ENCODE measurements around the gene GSTA4. TPM values are rescaled to one million over a fixed set of nuclear protein-coding genes. Genes with fewer than 3 reads are reported as not detected.

Gene GSTA4
- total and polyA plus RNA-seq, 4 donors, result 7.9 to 22.7 (median 16.8) TPM

DNA sequence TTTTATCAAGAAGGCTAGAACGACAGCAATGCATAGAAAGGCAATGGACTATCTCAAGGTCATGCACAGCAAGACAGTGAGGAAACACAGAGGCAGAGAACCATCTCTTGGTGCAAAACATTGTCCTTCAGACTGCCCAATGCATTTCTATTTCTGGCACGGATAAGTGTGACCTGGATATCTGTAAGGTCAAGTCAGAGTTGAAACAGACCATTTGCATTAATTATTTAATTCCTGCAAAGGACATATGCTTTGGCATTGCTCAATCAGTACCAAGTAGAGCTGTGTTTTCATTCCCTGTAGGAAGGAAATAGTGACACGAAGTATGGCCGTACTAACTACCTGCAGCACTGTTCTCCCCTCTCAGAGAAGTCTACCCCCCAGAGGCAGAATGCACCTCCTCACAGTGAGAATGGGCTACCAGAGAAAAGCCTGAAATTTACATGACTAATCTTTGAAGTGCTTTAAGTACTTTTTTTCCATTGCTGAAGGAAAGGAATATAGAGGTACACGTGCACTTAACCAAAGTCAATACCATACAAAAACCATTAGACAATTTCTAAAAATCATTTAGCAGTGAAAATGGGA is 32.1 kb upstream of the GSTA4 start:
- no peaks in the 10 kb centered on the region for H3K27me3 ChIP-seq (ENCODE audit: control insufficient read depth in 4 of 4, insufficient read depth in 4 of 4, low read length in 3 of 4)
- TF ChIP-seq YY1 (IDR thresholded peaks at IDR 0.05) (no peak), JUND (IDR thresholded peaks at IDR 0.05) (no peak), HNF4A (conservative IDR thresholded peaks at IDR 0.05) (no peak), SP1 (IDR thresholded peaks at IDR 0.05) (no peak), TAF1 (conservative IDR thresholded peaks at IDR 0.05) (no peak), EGR1 (IDR thresholded peaks at IDR 0.05; ENCODE audit: low read depth in 2 of 2) (no peak), RXRA (IDR thresholded peaks at IDR 0.05) (no peak)
- TF ChIP-seq, protein P1, sequence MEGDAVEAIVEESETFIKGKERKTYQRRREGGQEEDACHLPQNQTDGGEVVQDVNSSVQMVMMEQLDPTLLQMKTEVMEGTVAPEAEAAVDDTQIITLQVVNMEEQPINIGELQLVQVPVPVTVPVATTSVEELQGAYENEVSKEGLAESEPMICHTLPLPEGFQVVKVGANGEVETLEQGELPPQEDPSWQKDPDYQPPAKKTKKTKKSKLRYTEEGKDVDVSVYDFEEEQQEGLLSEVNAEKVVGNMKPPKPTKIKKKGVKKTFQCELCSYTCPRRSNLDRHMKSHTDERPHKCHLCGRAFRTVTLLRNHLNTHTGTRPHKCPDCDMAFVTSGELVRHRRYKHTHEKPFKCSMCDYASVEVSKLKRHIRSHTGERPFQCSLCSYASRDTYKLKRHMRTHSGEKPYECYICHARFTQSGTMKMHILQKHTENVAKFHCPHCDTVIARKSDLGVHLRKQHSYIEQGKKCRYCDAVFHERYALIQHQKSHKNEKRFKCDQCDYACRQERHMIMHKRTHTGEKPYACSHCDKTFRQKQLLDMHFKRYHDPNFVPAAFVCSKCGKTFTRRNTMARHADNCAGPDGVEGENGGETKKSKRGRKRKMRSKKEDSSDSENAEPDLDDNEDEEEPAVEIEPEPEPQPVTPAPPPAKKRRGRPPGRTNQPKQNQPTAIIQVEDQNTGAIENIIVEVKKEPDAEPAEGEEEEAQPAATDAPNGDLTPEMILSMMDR (IDR thresholded peaks at IDR 0.05; ENCODE audit: low read depth, low read length, missing input control), result no peak
- TF ChIP-seq, protein P2, sequence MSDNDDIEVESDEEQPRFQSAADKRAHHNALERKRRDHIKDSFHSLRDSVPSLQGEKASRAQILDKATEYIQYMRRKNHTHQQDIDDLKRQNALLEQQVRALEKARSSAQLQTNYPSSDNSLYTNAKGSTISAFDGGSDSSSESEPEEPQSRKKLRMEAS (IDR thresholded peaks at IDR 0.05), result no peak
- TF ChIP-seq, protein P3, sequence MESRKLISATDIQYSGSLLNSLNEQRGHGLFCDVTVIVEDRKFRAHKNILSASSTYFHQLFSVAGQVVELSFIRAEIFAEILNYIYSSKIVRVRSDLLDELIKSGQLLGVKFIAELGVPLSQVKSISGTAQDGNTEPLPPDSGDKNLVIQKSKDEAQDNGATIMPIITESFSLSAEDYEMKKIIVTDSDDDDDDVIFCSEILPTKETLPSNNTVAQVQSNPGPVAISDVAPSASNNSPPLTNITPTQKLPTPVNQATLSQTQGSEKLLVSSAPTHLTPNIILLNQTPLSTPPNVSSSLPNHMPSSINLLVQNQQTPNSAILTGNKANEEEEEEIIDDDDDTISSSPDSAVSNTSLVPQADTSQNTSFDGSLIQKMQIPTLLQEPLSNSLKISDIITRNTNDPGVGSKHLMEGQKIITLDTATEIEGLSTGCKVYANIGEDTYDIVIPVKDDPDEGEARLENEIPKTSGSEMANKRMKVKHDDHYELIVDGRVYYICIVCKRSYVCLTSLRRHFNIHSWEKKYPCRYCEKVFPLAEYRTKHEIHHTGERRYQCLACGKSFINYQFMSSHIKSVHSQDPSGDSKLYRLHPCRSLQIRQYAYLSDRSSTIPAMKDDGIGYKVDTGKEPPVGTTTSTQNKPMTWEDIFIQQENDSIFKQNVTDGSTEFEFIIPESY (IDR thresholded peaks at IDR 0.05), result no peak
- TF ChIP-seq, protein P4, sequence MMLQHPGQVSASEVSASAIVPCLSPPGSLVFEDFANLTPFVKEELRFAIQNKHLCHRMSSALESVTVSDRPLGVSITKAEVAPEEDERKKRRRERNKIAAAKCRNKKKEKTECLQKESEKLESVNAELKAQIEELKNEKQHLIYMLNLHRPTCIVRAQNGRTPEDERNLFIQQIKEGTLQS (IDR thresholded peaks at IDR 0.05), result no peak
- WGBS, result 83% methylated on average over 5 of the region's 5 CpGs
- H3K9ac ChIP-seq (ENCODE audit: low read depth in 1 of 2, low read length in 2 of 2), result no peak overlapping the region
- H3K4me3 ChIP-seq (ENCODE audit: low read depth in 1 of 3, low read length in 3 of 3), result no peak overlapping the region
- no peaks in the 10 kb centered on the region for H3K9me3 ChIP-seq (ENCODE audit: control insufficient read depth in 4 of 4, low read length in 3 of 4)
- peaks cover 7 to 35% (median 17%) of the 10 kb centered on the region in 4 donors for H3K36me3 ChIP-seq (ENCODE audit: control insufficient read depth in 4 of 4, insufficient read depth in 3 of 4, low read depth in 1 of 4, low read length in 3 of 4)
- H3K27ac ChIP-seq (ENCODE audit: low read depth in 1 of 2, low read length in 2 of 2), result no peak overlapping the region
- H3K4me1 ChIP-seq (ENCODE audit: control insufficient read depth in 4 of 4, insufficient read depth in 4 of 4, low read length in 3 of 4), result no peaks in the 10 kb centered on the region
- DNase-seq (ENCODE audit: low spot score), result no peak

DNA sequence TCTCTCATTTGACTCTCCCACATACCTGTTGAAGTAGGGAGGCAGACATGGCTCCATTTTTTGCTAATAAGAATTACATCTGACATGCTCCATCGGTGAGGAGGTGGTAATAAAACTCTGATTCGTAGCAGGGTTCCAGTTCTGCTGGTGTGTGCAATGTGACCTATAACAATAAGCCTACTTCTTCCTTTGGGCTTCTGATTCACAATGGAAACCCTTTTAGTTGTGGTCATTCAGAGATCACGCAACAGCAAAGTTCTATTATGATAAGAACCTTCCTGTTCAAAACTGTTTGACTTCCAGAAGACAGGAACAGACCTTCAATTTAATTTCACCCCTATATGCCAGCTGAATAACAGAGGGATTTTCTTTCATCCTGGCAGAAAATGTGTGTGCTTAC is 31.4 kb upstream of the GSTA4 start:
- Histone ChIP-seq H3K36me3 (ENCODE audit: control insufficient read depth in 4 of 4, insufficient read depth in 3 of 4, low read depth in 1 of 4, low read length in 3 of 4) (peaks cover 7 to 35% (median 16%) of the 10 kb centered on the region in 4 donors), H3K27ac (ENCODE audit: low read depth in 1 of 2, low read length in 2 of 2) (no peak overlapping the region)
- 85% methylated on average over 3 of the region's 3 CpGs for WGBS
- TF ChIP-seq, protein P5, sequence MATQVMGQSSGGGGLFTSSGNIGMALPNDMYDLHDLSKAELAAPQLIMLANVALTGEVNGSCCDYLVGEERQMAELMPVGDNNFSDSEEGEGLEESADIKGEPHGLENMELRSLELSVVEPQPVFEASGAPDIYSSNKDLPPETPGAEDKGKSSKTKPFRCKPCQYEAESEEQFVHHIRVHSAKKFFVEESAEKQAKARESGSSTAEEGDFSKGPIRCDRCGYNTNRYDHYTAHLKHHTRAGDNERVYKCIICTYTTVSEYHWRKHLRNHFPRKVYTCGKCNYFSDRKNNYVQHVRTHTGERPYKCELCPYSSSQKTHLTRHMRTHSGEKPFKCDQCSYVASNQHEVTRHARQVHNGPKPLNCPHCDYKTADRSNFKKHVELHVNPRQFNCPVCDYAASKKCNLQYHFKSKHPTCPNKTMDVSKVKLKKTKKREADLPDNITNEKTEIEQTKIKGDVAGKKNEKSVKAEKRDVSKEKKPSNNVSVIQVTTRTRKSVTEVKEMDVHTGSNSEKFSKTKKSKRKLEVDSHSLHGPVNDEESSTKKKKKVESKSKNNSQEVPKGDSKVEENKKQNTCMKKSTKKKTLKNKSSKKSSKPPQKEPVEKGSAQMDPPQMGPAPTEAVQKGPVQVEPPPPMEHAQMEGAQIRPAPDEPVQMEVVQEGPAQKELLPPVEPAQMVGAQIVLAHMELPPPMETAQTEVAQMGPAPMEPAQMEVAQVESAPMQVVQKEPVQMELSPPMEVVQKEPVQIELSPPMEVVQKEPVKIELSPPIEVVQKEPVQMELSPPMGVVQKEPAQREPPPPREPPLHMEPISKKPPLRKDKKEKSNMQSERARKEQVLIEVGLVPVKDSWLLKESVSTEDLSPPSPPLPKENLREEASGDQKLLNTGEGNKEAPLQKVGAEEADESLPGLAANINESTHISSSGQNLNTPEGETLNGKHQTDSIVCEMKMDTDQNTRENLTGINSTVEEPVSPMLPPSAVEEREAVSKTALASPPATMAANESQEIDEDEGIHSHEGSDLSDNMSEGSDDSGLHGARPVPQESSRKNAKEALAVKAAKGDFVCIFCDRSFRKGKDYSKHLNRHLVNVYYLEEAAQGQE (IDR thresholded peaks at IDR 0.05), result no peak
- TF ChIP-seq FOXA1 (IDR thresholded peaks at IDR 0.05) (no peak), RXRA (IDR thresholded peaks at IDR 0.05) (no peak), RAD21 (IDR thresholded peaks at IDR 0.05) (no peak), JUND (IDR thresholded peaks at IDR 0.05) (no peak), FOXA2 (IDR thresholded peaks at IDR 0.05) (no peak), HNF4A (conservative IDR thresholded peaks at IDR 0.05) (no peak), YY1 (IDR thresholded peaks at IDR 0.05) (no peak), HNF4G (IDR thresholded peaks at IDR 0.05) (no peak), EGR1 (IDR thresholded peaks at IDR 0.05; ENCODE audit: low read depth in 2 of 2) (no peak), TAF1 (conservative IDR thresholded peaks at IDR 0.05) (no peak), NR2F2 (IDR thresholded peaks at IDR 0.05) (no peak), GABPA (IDR thresholded peaks at IDR 0.05 in 1 of 2, conservative IDR thresholded peaks at IDR 0.05 in 1 of 2) (no peak), SP1 (IDR thresholded peaks at IDR 0.05) (no peak)
- TF ChIP-seq, protein P4 (IDR thresholded peaks at IDR 0.05), result no peak
- TF ChIP-seq, protein P3 (IDR thresholded peaks at IDR 0.05), result no peak
- TF ChIP-seq, protein P2 (IDR thresholded peaks at IDR 0.05), result no peak

More for the DNA sequence above, 31.4 kb upstream of the GSTA4 start:
- no peak for DNase-seq (ENCODE audit: low spot score)
- H3K9ac ChIP-seq (ENCODE audit: low read depth in 1 of 2, low read length in 2 of 2), result no peak overlapping the region
- H3K9me3 ChIP-seq (ENCODE audit: control insufficient read depth in 4 of 4, low read length in 3 of 4), result no peaks in the 10 kb centered on the region
- H3K4me3 ChIP-seq (ENCODE audit: low read depth in 1 of 3, low read length in 3 of 3), result no peak overlapping the region
- H3K4me1 ChIP-seq (ENCODE audit: control insufficient read depth in 4 of 4, insufficient read depth in 4 of 4, low read length in 3 of 4), result no peaks in the 10 kb centered on the region
- no peaks in the 10 kb centered on the region for H3K27me3 ChIP-seq (ENCODE audit: control insufficient read depth in 4 of 4, insufficient read depth in 4 of 4, low read length in 3 of 4)
